Stomach (tissue), 4 donors: ENCODE measurements around the gene SIRT4.

Source experiments
- CTCF ChIP-seq, 7 experiments: fragments of 450-650 bp in 4 of 7; fragments of 200-600 bp in 3 of 7; sonication (generic) in 3 of 7; IDR thresholded peaks; one replicate each; pipeline ENCODE4 v1.5.1; 2016 to 2019; ENCODE audit warnings: antibody characterized with exemption in 7 of 7, control low read depth in 2 of 7, mild to moderate bottlenecking in 1 of 7
- POLR2A ChIP-seq, 4 donors: fragments of 450-650 bp; IDR thresholded peaks; one replicate each; pipeline ENCODE4 v1.6.1; 2016; ENCODE audit warnings: antibody characterized with exemption in 4 of 4, control low read depth in 2 of 4, mild to moderate bottlenecking in 1 of 4, moderate library complexity in 1 of 4
- POLR2AphosphoS5 ChIP-seq, 3 donors: sonication (generic); formaldehyde crosslinking; IDR thresholded peaks; one replicate each; pipeline ENCODE4 v1.6.1; 2016; ENCODE audit warnings: antibody characterized with exemption in 3 of 3

DNA sequence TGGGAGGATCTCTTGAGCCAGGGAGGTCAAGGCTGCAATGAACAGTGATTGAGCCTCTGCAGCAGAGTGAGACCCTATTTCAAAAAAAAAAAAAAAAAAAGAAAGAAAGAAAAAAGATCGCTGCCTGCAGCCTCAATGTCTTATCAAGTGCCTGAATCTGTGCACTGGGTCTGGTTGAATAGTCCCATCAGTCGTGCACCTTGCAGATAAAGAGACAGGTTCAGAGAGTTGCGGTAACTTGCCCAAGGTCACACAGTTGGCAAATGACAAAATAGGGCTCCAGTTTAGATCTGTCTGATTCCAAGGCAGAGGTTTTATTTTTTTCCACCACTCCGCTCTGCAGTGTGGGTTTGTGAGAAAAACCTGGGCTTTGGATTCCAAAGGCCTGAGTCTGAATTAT is 26.1 kb downstream of the SIRT4 start:
- TF ChIP-seq CTCF (IDR thresholded peaks at IDR 0.05) (no peak), POLR2A (IDR thresholded peaks at IDR 0.05) (no peak), POLR2AphosphoS5 (IDR thresholded peaks at IDR 0.05) (no peak)
